Activated CD4-positive, alpha-beta T cell treated with anti-CD3 and anti-CD28 coated beads for 48 hours (primary cell): ENCODE data around the gene SERGEF.
"Not testable (repeated sequence)": the region's sequence is repeated elsewhere in the genome, so short reads cannot be mapped to it uniquely, and the experiment has no call there.

ENCODE experiments used
- DNase-seq: peaks from one replicate; pipeline ENCODE4 v3.0.0-alpha.2; 2020

The SERGEF gene

DNA sequence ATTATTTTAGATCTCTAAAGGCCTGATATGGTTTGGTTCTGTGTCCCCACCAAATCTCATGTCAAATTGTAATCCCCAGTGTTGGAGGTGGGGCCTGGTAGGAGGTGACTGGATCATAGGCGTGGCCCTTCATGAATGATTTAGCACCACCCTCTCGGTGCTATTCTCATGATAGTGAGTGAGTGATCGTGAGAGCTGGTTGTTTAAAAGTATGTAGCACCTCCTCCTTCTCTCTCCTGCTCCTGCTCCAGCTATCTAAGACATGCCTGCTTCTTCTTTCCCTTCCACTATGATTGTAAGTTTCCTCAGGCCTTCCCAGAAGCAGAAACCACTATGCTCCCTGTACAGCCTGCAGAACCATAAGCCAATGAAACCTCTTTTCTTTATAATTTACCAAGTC, 114.1 kb downstream of the SERGEF start:
- no peak for DNase-seq

DNA sequence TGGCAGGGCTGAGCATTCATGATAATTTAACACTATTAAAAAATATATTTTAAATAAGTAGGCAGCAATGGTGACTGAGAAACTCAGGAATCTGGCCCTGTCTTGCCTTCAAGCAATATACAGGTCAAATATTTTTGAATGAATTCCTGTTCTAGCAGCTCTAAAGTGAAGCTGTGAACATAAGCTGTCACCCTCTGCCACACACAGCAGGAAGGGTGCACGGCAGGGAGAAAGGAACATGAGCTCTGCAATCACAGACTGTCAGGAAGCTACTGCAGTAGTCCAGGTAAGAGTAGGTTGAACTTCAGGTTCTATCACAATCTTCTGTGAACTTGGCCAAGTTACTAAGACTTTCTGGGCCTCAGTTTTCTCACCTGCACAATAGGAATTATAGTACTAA, 114.8 kb downstream of the SERGEF start:
- DNase-seq, result no peak

DNA sequence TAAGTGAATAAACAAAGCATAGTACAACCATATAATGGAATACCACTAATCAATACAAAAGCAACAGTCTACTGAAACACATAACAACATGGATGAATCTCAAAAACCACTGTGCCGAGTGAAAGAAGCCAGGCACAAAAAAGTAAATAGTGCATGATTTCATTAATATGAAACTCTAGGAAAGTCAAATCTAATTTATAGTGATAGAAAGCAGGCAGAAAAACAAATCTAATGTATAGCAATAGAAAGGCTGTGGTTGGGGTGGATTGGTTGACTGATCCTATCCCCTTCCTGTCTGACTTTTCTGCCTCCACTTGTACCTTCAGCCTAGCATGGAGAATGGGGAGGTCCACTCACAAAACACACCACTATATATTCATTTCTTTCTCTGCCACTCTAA, 115.4 kb downstream of the SERGEF start:
- no peak for DNase-seq

DNA sequence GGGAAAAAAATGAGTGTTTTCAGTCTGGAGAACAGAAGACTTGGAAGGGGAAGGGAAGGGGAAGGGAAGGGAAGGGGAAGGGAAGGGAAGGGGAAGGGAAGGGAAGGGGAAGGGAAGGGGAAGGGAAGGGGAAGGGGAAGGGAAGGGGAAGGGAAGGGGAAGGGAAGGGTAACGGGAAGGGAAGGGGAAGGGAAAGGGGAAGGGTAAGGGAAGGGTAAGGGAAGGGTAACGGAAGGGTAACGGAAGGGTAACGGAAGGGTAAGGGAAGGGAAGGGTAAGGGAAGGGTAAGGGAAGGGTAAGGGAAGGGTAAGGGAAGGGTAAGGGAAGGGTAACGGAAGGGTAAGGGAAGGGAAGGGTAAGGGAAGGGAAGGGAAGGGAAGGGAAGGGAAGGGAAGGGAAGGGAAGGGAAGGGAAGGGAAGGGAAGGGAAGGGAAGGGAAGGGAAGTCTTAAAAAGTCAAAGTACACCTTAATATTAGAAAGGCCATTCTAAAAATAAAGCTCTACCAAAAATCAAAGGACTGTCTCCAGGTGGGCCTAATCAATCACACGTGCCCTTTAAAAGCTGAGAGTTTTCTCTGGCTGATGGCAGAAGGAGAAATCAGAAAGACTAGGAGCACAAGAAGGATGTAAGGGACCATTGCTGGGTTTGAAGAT, 116.2 kb downstream of the SERGEF start:
- not testable (repeated sequence) for DNase-seq

DNA sequence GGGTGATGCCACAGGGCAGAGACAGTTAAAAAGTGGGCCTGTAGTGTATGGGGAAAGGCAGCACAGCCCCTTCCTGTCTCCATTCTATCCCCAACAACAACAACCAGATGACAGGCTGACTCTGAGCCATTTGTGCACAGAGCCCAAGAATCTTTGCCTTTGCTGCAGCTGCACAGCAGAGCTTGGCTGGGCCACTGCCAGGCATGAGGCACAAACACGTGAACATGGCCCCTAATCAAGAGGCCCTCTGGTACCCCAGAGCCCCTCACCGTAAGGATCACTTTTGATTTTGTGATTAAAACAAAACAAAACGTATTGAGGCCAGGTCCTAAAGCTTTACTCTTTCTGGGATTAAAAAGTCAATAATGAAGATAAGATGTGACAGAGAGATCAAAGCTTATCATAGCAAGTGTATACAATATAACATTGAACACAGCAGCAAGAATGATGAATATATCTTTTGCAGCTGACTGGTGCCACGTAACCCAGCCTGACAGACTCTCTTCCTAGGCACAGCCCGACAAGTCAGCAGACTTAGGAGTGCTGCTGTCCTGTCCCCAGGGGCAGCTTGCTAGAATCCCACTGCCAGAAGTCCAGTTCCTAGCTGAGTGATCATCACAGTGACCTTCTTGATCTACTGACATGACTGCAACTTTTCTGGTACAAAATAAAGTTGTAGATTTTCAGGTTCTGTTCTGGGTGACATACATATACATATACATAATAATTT, 117.8 kb downstream of the SERGEF start:
- no peak for DNase-seq

DNA sequence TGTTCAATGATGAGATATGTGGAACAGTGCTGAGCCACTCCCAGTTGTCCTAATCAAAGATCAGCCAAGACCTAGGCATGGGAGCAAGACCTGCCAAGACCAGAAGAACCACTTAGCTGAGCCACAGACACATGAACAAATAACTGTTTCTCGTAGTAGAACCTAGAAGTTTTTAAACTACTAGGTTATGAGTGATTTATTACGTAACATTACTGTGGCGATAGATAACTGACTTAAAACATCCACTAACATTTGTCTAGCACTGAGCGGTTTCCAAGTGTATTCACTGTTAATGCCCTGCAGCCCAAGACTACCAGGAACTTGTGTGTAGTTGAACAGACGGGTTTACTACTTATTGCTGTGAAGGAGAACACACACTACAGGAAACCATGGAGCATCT, 120.4 kb downstream of the SERGEF start:
- no peak for DNase-seq

DNA sequence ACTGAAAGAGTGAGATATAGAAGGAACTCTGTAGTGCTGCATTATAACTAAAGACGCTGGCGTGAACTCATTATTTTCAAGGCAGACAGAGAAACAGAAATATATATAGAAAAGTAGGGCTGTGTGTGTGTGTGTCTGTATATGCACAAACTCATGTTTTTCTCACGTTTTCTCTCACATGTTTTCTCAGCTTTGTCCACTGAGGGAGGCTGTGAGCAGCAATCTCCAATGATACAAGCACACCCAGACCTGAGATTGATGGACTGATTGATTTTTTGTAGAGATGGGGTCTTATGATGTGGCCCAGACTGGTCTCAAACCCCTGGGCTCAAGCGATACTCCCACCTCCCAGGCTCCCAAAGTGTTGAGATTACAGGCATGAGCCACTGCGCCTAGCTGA, 122.5 kb downstream of the SERGEF start:
- no peak for DNase-seq

DNA sequence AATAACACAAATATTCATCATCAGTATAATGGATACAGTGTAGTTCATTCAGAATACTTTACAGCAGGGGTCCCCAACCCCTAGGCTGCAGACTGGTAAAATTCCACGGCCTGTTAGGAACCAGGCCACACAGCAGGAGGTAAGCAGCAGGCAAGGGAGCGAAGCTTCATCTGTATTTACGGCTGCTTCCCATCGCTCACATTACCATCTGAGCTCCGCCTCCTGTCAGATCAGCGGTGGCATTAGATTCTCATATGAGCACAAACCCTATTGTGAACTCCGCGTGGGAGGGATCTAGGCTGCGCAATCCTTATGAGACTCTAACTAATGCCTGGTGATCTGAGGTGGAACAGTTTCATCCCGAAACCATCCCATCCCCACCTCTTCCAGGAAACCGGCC, 125.1 kb downstream of the SERGEF start:
- no peak for DNase-seq

DNA sequence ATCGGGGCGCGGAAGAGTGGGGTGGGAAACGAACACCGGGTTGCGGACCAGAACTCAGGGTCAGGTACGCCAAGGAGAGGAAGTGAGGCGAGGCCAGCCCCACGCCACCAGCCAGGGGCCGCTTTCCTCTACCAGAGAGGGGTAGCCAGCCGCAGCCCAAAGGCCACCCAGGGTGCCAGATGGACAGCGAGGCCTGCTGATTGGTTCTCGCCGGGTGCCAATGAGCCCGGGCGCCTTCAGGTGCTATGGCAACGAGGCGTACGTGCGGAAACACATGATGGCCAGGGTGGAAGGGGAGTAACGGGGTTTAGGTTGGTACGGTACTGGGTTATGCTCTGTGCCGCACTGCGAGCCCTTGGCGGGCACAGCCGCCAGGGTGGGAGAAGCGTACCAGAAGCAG, 128.9 kb downstream of the SERGEF start:
- no peak for DNase-seq

DNA sequence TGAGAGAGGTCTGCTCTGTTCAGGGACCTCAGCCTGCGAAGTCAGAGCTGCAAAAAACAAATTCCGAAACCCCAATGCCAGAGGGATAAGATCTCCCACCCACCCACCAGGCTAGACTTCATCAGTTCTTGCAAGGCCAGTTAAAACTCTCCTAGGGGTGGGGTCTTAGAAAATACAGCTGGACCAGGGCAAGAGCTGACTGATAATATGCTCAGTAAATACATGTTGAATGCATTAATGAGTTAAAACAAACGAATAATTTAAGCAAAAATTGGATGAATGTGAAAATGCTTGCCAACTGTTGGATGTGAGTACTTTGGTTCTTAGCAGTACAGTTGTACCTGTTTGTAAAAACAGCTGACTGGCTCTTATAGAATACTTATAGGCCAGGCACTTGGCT, 129.8 kb downstream of the SERGEF start:
- no peak for DNase-seq

DNA sequence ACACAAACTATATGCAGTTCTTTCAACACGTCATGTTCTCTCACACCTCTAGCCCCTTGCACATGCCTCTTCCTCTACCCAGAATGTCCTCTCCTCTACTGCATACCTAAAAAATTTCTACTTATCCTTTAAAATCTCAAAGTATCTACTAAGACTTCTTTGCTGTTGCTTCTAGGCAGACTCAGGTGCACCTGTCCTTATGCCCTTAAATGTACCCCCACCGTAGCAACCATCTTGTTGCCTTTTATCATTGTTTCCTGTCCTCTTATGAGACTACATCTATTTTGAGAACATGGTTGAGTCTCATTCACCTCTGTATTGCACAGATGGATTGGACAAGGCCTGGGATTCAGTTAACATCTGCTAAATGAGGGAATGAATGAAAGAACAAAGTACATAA, 134.1 kb downstream of the SERGEF start:
- DNase-seq, result no peak

DNA sequence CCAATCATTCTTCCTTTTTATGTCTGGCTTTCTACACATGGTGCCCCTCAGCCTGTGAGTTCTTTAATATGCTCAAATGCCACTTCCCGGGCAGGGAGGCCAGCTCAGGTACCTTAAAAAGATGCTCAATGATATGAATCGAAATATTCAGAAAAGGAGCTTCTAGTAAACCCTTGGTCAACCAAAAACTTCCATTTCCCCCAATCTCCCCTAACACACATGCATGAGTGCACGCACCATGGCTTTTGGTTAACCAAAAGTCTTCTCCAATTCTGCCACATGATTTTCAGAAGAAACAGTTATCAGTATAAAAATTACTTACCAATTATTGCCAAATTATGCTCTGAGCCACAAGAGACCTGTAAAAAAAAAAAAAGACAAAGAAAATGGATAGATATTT, 135.0 kb downstream of the SERGEF start:
- DNase-seq, result no peak

DNA sequence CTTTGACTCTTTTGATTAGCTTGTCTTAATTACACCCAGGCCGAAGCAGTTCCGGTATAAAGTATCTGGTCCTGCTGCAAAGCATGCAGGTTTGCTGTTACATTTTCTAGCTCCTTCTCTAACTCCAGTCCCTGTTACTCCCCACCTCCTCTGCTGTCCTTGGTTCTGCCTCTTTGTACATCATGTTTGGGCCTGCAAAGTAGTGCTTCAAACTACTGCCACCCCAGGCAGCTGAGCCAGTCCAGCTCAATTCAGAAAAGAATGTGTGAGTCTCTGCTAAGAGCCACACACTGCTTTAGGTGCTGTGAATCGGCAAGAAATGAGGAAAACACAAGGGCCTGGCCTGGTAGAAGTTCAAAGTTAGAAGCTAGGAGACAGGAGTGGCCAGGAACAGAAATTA, 136.0 kb downstream of the SERGEF start:
- DNase-seq, result no peak

DNA sequence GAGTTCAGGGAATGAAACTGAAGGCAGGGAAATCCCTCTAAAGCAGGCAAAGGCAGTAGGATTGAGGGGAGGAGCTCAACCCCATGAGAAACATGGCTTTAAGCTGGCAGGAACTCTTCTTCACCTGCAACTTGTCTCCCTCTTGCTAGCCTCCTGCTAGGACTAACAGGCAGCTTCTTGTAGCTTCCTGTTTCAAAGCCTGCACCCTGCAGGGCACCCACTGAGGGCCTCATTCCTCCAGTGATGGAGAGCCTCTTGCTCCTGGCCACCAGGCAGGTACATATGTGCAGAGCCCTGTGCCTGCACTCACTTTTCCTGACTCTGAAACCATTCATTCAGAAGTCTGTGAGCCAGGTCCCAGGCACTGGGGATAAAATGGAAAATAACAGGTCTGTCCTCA, 137.0 kb downstream of the SERGEF start:
- DNase-seq, result no peak

DNA sequence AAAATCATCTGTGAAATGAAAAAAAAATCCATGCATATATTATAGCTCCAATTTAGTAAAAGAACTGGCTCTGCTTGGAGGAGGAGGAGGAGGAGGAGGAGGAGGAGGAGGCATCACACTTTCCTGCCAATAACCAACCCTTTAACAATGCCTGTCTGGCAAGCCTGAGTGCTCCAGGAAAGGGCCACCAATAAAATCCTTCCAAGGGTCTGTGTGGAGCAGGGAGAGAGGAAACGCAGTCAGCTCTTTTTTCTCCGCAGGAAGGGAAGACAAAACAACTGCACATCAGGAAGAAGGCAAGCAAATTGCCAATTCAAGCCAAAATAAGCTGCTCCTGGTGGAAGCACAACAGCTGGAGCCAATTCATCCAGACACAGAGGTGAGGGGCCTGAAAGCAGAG, 139.3 kb downstream of the SERGEF start:
- DNase-seq, result no peak

DNA sequence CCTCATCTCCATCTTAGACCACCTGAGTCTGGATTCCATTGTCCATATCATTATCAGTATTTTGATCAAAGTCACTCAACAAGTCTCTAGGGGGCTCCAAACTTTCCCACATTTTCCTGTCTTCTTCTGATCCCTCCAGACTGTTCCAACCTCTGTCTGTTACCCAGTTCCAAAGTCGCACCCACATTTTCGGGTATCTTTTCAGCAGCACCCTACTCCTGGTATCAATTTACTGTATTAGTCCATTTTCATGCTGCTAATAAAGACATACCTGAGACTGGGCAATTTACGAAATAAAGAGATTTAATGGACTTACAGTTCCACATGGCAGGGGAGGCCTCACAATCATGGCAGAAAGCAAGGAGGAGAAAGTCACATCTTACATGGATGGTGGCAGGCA, 144.4 kb downstream of the SERGEF start:
- DNase-seq, result not testable (repeated sequence)

DNA sequence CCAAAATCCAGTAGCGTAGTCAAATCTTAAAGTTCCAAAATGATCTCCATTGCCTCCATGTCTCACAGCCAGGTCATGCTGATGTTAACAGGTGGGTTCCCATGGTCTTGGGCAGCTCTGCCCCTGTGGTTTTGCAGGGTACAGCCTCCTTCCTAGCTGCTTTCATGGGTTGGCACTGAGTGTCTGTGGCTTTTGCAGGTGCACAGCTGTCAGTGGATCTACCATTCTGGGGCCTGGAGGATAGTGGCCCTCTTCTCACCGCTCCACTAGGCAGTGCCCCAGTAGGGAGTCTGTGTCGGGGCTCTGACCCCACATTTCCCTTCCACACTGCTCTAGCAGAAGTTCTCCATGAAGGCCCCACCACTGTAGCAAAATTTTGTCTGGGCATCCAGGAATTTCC, 145.5 kb downstream of the SERGEF start:
- DNase-seq, result no peak

DNA sequence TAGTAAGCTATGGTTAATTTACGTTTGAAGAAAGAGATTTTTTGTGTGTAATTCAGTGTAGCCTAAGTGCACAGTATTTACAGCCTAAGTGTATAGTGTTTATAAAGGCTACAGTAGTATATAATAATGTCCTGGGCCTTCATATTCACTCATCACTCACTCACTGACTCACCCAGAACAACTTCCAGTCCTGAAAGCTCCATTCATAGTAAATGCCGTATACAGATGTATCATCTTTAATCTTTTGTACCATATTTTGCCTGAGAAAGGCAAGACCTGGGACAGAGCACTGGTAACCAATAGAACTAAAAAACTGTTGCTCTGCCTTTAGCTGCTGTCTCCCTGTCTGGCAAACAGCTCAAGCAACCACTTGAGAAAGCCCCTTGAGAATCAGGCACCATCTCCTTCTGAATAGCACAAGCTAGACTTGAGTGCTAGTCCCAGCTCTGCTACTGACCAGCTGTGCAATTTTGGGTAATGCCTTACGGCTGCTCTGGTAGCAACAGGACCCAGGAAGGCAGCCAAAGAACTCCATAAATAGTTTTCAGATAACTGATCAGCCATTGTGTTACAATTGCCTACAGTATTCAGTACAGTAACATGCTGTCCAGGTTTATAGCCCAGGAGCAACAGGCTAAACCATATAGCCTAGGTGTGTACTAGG, 146.9 kb downstream of the SERGEF start:
- DNase-seq, result no peak

DNA sequence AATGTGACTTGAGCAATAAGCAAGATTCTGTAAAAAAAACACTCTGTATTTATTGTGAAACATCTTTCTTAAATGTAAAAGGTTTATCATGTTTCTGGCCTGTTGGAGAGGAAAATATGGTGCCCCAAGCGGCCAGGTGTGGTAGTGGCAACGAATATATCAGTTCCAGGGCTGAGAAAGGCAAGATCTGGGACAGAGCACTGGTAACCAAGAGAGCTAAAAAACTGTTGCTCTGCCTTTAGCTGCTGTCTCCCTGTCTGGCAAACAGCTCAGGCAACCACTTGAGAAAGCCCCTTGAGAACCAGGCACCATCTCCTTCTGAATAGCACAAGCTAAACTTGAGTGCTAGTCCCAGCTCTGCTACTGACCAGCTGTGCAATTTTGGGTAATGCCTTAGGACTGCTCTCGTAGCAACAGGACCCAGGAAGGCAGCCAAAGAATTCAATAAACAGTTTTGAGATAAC, 148.3 kb downstream of the SERGEF start:
- peak; percentile 12 for DNase-seq

DNA sequence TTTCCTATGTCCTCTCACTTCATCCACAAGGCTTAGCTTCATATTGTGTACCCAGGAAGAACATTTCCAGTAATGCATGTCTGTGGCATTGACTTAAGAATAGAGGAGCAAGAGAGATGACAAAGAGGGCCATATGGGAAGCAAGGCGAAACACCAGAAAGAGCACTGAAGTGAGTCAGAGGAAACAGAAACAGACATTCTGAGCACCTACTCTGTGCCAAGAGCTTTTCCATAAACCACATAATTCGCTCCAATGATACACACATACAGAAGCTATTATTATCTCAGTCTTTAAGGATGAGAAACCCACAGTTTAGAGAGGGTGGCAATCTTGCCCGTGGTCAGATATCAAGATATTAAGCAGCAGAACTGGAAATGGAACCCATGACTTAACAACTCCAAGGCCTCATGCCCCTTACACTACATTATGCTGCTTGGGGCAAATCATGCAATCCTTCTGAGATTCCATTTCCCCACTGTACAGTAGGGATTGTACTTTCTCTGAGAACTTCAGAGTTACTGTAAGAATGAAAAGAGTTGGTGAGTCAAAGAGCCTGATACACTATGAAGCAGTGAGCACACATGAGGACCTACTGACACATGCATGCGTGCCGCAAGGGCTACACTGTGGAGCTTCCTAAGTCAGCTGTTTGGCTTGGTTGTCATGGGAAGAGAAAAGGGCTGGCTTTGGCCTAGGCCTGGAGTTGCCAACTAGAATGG, 151.7 kb downstream of the SERGEF start:
- DNase-seq, result no peak

DNA sequence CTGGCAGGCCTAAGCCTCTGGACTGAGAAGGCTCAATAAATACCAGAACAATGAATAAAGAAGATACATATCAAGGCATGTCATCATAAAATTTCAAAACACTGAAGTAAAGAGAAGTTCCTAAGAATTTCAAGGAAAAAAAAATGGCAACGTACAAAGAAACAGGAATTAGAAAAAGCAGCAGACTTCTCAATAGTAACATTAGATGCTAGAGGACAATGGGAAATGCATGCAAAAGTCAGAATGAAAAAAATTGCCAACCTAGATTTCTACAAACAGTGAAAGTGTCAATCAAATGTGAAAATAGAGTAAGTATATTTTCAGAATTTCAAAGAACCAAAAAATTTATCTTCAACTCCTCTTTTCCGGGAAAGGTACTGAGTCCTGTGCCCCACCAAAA, 153.3 kb downstream of the SERGEF start:
- DNase-seq, result no peak

DNA sequence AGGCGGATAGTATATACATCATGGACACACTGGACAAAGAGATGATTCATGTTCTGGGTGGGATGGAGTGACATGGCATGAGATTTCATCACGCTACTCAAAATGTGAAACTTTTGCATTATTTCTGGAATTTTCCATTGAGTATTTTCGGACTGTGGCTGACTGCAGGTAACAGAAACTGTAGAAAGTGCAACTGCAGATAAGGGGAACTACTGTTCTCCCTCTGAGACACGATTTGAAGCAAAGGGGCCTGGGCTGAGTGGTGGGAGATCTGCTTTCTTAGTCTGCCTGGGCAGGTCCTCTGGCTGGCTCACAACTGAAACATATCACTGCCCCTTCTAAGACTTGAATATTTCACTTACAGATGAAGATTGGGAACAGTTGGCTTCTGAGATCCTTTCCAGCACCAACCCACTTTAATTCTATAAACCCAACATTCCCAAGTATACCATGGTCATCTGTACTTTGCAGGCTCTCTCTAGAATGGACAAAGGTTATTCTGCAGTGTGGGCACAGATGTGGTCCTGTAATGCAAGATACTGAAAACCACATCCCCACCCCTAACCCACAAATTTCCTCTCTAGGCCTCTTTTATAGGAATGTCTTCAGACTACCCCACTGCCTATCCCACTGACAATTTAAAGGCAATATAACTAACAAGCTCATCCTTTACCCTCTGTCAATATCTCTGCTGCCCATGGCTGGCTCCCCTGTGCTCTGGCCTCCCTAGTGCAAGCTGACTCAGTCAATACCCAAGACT, 157.1 kb downstream of the SERGEF start:
- no peak for DNase-seq

DNA sequence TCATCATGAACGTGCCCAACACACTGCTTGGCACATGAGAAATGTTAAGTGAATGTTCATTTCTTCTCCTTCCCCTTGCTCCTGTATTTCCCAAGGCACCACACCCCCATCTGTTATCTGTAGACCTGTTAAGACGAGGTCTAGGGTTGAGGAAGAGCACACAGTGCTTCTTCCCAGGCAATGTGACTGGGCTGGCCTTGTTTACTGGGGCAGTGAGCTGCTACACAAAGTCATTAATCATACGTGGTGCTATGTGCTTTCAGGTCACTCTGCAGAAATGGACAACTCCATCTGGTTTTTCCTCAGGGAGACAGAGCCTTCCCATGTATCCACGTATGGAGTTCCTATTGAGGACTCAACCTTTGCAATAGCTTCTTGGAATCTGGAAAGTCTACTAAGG, 159.6 kb downstream of the SERGEF start:
- no peak for DNase-seq
